HG03196 (cell line): Measurements from ENCODE around the gene PTPRG.

Source experiments
- ATAC-seq: cut with Tn5 transposase; IDR thresholded peaks from one replicate; pipeline ENCODE4 v1.9.1; 2021; ENCODE audit not compliant: unreplicated experiment

PTPRG gene

DNA sequence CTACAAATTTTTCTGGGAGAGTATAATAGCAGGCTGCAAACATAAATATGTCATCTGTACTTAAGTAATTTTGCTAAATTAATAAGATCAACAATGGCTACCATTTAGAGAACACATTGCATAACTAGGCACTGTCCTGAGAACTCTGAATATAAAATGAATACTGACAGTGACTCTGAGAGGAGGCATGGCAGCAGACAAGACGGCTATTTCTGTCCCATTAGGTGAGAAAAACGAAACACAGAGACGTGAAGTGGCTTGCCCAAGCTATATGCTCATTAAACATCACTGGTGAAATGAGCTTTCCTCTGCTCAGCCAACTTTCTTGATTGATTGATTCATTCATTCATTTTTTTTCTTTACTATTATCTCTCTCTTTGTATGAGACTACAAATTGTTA is 384.3 kb downstream of the PTPRG start:
- no peak for ATAC-seq

DNA sequence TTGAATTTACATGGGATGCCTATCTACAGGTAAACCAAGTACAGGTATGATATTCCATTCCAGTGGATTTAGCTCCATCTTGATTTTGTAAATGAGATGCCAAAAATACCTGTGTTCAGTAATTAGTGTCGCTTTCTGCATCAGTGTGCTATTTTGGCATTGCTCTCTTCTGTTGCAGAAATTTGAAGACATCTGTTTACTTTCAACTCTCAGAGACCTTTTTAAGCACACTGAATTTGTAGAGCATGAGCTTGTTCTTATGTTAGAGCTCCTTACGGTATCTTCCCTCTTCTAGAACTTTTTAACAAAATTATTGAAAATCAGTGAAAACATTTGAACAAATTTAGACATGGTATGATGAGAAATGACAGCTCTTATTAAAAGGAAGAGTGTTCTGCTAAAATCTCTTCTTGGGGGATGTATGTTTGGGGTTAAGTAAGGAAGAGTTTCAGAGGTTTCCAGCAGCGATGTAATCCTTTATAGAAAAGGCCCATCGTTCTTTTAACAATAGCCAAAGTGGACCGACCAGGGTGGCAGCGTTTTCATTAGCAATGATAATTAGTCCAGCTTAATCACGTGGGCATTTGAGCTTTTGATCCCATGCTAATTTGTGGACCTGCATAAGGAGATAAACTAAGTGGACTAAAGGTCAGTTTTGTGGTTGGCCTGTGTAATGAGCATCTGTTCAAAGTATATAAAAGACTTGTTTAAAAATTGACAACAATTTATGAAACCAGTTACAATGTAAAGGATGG is 385.4 kb downstream of the PTPRG start:
- ATAC-seq = no peak

DNA sequence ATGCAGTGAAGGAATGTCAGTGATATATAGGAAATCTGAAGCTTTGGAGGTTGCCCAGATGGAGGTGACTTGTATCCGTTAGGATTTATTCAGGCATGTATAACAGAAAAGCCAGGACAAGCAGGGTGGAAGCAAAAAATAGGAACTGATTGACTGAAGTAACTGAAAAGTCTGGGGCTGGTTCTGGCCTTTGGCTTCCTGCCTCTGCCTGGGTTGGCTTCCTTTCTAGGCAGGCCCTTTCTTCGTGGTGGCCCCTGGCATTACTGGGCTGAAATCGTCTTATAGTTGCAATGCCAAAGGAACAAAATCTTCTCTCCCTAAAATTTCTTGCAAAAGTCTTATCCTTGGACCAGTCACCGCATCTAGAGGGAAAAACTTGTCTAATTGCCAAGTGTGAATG is 386.1 kb downstream of the PTPRG start:
- ATAC-seq = no peak

DNA sequence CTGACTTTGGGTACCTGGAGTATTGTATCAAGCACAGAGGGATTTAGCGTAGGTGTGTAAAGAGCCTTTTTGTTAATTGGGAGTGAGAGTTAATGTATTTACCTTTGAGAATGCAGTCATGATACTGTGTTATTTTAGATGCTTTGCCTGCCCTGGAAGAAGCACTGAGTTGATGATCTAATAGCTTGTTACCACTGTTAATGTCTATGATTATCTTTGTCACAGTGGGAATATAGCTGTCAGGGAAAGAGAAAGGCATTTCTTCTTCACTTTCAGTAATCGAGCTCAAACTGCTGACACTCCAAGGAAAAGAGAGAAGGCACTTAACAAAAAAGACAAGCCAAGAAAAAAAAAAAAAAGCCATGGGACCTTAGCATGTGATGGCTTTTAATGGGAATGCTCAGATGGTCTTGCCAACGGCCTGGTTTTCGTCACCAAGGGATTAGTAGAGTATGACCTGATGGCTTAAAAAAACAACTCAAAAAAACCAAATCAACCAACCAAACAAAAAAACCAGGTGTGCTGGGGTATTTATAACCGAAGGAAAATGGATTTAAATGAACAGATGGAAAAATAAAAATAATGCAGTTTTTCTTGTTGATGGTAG is 387.4 kb downstream of the PTPRG start:
- no peak for ATAC-seq

DNA sequence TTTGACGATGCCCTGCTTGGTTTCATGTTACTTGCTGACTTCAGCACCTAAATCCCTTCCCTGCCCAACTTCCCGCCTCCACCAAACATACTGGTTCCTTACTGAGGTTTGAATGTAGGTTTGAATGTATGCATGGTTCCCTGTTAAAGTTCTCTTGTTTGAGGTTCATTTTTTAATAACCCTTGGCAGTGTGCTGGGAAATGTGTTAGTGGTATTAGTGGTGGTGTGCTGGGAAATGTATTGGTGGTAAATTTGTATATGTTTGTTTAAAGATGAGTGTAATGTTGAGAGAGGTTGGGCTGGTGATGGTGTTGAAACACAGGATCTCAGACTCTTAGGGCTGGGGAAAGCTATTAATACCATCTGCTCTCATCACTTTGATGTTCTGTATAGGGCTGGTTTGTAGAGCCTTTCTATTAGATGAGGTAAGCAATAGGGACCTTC is 392.7 kb downstream of the PTPRG start:
- no peak for ATAC-seq

DNA sequence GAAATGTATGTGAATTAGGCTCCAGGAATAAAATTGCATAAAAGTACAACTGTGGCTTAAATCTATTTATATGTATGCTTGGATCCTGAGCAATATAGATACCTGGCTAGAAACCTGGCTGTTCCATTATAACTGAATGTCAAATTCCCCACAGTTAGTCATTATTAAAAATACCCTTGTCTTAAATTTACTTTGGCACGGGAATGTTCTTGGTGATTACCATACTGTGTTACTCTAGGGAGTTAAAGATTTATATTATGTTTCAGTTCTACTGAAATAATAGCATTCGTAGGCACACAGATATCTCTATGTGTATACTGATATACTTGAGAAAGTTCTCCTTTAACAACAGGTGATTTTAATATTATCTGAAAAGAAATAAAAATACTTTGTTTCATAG is 394.1 kb downstream of the PTPRG start:
- ATAC-seq = no peak

DNA sequence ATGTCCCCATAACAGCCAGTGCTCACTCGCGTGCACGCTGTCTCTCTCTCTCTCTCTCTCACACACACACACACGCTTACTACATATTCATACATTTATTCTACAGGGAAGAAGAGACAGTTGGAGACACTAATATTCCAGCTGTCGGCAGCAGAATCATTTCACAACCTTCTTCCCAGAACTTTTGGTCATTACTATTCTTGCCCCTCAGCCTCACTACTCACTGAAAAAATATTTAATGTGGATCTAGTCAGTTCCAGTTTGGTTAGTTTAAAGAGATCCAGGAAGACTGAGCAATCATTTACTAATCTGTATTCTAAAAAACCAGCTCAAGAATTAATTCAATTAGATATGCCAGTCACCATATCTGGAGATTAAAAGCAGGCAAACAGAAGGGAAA is 394.9 kb downstream of the PTPRG start:
- ATAC-seq = no peak

DNA sequence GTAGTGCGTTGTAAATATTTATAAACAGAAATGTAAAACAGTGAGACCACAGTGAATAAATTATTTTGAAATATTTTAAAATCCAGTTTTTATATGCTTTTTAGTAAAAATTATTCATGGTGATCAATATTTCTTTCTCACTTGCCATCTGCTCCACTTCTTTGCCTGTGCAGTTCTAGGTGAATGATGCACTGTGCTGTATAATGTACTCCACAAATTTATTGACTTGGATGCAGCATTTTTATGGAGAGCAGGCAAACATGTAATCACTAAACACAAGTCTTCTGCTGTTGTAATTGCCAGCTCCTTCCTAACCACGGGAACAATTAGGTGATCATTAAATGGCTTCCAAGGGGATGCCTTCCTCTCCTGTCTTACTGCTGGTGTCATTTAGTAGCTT is 395.9 kb downstream of the PTPRG start:
- no peak for ATAC-seq

DNA sequence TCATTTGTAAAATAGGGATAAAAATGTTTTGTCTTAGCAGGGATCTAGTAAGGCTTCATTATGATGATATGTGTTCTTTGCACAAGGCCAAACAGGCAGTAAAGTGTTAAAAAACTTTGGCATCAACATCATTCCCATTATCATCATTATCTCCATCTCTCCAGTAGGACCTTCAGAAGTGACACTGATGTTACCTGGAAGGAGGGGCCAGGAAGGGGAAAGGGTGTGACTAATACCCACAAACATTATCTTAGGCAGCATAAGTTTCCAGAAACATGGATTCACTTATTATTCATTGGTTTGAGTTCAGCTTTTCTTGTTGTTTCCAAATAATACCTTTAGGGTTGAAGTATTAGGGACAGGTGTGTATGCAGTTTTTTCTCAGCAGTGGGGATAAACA is 399.6 kb downstream of the PTPRG start:
- no peak for ATAC-seq

DNA sequence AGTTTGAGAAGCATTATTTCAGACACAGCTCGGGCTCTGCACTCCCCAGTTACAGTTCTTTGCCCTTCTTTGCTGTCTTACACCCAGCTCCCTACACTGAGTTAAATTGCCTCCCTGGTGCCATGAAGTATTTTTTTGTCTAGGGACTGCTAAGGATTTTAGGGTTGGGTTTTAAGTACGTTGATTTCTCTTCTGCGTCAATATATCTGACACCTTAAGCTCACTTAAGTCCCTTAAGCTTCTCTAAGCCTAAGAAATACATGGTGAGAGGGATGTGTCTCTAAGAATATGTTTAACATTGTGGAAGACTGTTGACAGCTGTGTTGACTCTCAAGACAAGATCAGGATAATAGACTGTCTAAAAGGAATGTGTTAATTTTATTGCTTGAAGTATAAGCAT is 400.5 kb downstream of the PTPRG start:
- no peak for ATAC-seq

DNA sequence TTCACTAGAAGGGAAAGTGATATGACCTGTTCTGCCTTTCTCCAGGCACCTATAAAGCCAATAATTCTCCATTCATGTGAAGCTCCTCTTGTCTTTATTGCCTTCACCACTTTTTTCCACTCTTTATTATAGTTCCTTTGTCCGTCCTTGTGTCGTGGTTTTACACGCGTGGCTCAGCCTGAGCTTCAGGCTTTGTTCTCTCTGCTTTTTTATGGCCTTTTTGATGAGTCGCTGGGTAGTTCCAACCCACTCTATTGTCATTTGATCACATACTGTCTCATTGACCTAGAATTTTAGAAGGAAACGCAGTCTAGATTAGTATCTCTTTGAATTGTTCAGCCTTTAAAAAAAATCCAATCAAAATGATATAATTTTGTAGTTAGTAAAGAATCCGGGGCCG is 403.2 kb downstream of the PTPRG start:
- ATAC-seq = no peak

DNA sequence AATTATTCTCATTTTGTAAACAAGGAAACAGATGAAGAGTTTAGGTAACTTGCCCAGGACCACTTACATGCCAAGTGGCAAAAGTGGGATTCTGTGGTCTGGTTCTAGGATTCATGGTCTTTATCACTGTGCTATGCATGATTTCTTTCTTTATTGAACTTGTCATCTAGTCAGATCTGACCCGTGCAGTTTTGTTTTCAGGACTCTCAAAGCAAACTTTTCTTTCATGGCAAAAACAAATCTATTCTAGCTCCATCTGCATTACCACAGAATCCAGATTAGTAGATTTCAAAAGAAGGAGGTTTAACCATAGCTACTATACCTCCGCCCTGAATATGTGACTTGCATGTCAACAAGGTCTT is 404.4 kb downstream of the PTPRG start:
- no peak for ATAC-seq

DNA sequence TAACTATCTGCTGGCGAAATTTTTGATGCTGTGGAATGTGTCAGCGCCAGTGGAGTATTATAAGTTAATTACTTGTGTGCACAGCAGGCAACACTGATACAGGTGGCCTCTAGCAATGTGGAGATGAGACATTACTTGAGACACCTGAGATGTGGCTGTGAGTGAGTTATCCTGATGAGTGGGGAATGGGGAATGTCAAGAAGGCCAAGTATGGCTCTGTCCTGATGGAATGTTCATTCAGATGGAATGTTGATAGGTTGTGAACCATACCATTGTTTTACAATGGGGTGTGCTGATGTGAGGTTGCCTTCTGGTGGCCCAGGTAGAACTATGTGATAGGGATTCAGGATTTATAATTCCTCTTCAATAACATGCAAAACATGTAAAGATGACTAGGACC is 404.8 kb downstream of the PTPRG start:
- ATAC-seq = no peak

DNA sequence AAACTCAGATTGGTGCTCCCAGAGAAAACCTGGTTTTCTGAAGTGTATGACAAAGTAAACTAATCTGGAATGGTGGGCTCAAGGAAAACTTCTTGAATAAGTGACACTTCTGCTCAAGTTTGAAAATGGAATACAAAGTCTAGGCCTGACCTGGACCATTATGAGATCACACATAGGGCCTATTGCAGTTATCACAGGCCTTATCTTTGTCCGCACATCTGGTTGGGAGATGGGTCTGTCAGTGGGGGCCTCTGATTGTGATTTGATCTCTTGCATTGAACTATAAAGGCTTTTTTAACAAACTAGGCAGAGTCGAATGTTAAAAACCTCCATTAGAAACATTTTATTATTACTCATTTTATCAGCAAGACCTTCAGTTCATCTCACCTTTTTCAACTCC is 405.6 kb downstream of the PTPRG start:
- no peak for ATAC-seq

DNA sequence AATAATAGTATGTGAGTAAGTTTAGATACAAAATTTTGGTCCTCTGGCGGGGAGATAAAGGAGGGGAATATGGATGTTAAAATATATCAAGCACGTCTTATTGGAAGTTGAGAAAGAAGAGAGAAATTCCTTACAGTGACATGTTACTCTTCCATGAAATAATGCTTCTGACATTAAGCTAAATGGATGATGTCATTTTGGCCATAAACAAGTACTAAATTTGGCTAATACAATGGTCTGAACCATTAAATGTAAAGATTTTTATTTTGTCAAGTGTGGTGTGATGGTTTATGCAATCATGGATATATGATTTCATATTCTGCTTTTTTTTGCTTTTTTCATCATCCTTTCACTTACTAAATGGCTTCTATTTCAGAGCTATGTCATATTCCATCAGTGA is 406.6 kb downstream of the PTPRG start:
- no peak for ATAC-seq

DNA sequence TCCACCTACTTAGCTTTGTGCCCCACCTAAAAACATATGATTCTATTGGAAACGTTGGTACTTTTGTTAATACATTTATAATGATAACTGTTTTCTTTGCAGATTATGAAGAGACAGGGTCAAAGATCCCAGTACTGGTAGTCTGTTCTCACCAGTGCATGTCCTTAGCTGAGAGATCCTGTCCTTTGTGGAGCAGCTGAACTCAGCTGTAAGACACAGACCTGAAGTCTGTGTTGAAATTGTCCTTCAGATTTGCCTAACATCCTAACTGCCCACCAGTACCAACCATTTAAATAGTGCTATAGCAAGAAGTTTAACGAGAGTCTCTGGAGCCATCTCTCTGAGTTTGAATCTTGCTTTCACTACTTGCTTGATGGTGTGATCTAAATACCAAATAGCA is 413.3 kb downstream of the PTPRG start:
- ATAC-seq = no peak

DNA sequence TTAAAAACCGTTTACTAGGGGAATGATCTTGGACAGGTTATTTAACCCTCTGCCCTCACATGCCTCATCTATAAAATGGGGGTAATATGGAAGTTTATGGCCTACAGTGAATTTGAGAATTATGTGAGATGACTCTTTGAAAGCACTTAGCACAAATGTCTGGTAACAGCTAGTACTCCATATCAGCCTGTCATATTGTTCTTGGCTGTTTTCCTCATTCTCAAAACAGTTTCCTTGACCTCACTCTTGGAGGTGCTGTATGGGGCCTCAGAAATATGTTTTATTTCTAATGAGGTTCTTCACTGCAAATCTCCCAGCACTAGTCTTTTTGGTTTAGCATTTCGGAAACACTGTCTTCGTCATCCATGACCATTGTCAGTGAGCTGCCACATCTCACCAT is 413.8 kb downstream of the PTPRG start:
- no peak for ATAC-seq

DNA sequence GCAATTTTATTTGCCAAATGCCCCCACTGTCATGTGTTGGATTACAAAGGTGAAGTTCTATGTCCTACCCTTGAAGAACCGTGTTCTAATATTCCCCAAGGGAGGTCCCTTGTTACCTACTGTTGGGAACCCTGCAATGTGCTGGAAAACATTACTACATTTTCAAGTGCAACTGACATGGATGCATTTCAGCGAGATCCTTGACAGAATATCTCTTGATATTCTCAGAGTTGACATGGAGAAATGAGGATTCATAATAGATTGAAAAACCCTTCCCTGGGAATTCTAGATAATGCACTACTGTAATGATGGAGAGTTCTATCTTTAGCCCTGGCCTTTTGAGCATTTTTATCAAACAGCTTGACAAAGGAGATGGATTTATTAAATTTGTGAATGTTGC is 414.6 kb downstream of the PTPRG start:
- no peak for ATAC-seq

DNA sequence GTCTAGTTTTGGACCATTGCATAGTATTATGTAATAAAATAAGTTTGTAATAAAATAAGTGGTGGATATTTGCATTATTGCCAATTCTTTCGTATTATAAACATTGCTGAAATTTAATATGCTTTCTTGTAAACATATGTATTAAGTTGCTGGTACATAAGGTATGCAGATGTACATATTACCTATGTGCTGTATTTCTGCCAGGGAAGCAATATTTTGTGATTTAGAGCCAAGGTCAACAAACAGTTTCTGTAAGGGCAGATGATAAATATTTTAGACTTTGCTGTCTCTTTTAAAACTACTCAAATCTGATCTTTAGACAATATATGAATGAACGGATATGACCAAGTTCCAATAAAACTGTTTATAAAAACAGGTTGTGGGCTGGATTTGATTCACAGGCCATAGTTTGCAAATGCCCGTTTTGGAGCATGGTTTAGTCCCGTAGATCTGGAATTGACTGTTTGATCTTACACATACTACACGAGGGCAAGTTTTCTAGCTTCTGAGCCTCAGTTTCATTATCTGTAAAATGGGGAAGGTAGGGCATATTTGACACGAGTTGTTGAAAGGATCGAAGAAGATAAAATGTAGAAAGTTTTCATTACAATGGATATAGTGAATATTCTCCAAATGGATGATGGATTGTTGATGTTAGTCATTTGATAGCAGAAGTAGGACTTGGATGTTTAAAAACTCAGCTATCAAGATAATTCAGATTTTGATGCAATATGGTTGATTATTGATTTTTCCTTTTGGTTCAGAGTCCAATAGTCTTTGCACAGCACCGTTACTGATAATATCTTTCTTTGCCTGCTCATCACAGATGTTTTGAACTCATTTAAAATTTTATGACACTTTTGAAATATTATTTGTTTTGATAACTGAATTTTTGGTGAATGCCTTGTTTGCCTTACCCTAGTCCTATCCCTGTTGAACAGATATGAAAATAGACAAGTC is 417.4 kb downstream of the PTPRG start:
- ATAC-seq = no peak

DNA sequence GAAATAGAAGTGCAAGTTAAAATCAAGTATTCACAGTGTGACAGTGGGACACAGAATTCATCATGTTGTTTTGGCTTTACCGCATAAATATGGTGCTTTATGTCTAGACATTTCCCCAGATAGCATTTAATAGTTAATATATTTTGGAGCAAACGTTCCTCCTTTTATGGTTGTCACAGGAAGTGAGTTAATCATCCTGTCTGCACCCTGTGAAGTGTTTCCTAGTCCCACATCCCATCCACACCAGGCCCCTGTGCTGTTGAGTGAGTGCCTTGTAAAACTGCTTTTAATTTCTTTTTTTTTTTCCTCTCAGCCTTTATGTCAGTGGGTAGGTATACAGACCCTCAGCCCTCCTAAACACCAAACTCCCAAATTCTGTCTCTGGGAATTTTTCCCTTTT is 418.3 kb downstream of the PTPRG start:
- ATAC-seq = no peak

DNA sequence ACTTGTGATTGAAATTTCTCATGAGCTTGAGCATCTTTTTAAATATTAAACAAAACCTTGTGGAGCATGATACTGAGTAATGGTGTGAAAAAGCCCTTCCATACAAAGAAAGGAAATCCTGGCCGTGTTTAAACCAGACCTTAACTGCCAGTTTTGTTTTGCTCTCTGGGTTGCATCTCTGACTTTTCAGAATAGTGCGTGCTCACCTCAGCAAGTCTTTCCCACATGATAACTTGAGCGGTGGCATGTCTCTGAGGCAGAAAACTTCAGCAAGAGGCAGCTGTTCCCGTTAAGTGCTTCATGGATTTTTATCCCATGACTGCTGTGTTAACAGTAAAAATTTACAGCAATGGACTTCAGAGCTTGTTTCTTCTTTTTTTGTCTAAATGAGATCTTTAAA is 418.7 kb downstream of the PTPRG start:
- ATAC-seq = no peak

DNA sequence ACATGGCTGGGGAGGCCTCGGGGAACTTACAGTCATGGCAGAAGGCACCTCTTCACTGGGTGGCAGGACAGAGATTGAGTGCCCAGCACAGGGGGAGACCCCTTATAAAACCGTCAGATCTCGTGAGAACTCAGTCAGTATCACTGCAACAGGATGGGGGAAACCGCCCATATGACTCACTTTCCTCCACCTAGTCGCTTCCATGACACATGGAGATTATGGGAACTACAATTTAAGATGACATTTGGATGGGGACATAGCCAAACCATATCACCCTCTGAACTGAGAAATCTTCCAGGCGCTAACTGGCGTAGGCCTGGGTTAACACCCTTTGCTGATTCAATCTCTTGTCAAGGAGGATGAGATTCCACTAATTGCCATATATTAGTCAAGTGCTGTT is 419.7 kb downstream of the PTPRG start:
- ATAC-seq = no peak
